HG02884 (cell line): Measurements from ENCODE around the gene MLLT10.
A peak's percentile ranks its signal among the peaks of the same experiment; 100 is the strongest.

Experiments
- ATAC-seq: cut with Tn5 transposase; IDR thresholded peaks from one replicate; pipeline ENCODE4 v1.9.1; 2021; ENCODE audit warnings: mild to moderate bottlenecking, moderate library complexity; ENCODE audit not compliant: unreplicated experiment

MLLT10 gene

DNA sequence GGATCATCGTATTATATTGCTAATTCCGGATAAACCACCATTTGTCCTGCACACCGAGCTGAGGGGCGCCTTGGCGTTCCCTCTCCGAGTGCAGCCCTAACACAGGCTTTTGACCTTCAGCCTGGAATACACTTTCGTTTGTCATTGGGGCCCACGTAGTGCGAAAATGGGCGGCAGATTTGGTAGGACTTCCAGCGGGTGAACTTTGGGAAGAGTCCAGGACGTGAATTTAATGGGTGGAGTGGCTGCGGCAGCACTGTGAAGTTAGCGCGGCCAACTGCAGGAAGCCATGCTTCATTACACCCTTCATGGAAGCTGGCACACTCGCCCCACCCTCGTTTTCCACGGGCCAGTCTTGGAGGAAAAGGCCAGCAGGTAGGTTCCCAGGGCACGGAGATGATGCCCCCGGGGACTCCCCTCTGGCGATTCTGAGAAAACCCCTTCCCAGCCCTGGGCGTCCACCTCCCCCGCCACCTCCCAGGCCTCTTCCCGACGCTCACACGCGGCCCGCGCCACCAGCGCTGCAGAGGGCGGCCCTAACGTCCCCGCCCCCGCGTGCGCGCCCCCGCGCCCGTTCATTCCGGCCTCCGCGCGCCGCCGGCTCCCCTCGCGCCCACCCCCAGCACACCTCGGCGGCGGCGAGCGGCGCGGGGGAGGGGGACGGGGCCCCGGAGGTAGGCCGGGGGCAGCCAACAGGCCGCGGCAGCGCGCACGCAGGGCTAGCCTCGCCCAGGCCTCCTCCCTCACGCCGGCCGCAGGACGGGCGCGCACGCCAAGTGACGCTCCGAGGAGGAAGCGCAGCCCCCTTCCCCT is at the start of gene MLLT10:
TSS of gene MLLT10 (plus strand) at position 766 of the 813 bp plus-strand sequence. CDS start 413 bp downstream, outside the sequence.
- peak; percentile 76 for ATAC-seq

DNA sequence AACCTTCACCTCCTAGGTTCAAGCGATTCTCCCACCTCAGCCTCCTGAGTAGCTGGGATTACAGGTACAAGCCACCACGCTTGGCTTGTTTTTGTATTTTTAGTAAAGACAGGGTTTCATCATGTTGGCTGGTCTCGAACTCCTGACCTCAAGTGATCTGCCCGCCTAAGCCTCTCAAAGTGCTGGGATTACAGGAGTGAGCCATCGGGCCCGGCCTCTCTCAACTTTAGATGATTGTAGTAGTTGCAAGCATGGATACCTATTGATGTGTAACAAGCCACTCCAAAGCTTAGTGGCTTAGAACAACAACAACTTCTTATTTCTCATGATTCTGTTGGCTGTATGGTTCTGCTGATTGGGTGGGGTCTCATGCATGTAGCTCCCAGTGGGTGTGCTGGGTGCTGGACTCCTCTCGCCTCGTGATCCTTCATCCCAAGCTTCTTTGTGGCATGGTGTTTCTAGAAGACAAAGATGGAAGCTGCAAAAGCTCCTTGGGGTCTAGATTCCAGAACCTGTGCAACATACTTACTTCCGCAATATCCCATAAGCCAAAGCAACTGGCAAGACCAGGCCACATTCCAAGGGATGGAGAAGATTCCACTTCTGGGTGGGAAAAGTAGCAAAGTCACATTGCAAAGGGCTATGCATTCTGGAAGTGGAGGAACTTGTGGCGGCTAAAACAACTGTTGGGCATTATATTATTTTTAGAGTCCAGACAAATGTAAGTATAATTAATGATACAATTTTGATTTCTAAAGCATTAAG is 46.4 kb upstream of the MLLT10 start:
- no peak for ATAC-seq

DNA sequence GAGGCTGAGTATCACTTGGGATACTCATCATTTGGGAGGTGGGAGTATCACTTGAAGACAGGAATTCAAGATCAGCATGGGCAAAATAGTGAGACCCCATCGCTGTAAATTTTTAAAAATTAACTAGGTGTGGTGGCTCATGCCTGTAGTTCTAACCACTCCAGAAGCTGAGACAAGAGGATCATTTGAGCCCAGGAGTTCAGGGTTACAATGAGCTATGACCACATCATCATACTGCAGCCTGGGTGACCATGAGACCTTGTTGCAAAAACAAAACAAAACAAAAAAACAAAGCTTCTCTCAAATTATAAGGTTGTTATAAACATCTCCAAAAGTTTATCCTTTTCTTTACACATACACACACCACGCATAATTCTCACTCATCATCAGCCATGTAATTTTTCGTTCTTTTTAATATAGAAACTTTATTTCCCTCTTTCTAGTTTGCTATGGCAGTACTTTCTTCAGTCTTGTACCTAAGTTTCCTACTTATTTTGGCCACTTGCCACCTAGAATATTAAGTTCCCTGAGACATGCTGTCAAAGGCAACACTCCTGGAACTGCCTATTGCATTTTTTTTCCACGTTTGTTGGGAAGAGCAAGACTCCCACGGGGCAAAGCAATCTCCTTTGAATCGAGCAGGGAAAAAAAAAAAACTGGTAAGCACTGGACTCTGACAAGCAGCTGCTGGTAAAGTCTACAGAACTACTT is 45.6 kb upstream of the MLLT10 start:
- ATAC-seq = no peak

DNA sequence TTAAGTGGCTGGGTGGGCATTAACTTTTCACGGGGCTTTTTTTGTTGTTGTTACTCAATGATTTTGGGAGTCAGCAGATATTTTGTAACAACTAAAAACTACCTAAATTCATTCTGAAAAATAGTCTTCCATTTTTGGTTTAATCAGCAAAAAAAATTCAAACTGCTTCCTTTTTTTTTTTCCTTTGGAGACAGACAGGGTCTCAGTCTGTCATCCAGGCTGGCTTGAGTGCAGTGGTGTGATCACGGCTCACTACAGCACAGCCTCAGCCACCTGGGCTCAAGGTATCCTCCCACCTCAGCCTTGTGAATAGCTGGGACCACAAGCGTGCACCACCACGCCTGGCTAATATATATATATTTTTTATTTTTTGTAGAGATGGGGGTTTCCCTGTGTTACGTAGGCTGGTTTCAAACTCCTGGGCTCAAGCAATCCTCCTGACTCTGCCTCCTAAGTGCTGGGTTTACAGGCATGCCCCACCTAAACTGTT is 45.0 kb upstream of the MLLT10 start:
- peak; percentile 72 for ATAC-seq

DNA sequence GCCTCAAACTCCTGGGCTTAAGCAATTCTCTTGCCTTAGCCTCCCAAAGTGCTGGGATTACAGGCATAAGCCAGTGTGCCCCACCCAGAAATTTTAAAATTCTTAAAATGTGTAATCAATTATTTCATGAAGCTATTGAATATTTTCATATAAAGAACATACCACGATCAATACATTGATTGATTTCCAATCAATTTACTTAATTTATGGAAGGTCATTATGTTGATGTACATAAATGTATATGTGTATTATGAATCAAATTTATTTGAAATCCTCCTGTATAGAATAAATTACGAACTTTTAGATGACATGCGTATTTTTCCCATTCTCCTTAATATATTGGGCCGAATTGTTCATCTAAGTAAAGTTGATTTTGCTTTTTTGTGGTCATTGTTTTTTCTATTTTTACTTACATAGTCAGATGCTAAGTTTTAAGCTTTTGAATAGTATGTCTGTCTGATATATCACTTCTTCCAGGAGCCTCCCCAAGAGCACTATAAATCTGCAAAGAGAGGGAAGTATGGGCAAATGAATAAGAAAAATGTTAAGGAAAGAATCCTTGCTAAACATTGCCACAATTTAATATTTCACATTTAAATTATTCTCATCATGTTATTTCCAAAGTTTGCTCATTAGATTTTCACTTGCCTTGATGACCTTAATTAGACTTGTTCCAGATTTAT is 43.9 kb upstream of the MLLT10 start:
- no peak for ATAC-seq

DNA sequence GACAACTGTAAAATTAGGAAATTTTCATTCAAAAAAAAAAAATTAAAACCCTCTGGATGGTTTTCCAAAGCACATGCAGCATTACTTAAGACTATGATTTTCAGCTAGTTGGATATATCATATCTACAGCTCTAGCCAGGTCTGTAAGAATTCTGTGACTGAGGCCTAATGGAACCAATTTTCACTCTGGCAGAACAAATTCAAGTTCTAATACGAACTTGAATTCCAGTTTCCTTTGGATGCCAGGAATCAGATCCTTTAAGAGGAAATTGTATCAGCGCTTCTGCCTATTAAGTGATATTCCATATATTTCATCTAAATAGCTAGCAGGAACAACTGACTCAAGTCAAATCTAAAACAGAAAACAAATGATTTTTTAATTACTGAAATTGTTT is 43.3 kb upstream of the MLLT10 start:
- no peak for ATAC-seq

DNA sequence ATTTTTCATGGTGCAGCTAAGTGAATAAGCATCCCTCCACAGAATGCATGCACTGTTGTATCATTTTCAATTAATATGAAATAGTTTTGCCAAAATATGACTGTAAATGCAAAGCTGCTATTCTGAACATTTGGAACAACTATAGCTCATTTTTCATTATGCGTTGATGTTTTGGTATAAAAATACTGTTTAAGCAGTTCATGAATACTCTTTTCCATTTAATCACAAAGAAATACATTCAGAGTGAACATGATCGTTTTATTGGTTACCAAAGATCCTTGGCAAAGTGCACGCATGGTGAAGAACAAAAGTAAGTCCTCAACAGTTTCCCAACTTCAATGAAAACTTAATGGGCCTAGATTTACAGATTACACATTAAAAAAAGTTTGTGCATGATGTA is 41.6 kb upstream of the MLLT10 start:
- ATAC-seq = no peak

DNA sequence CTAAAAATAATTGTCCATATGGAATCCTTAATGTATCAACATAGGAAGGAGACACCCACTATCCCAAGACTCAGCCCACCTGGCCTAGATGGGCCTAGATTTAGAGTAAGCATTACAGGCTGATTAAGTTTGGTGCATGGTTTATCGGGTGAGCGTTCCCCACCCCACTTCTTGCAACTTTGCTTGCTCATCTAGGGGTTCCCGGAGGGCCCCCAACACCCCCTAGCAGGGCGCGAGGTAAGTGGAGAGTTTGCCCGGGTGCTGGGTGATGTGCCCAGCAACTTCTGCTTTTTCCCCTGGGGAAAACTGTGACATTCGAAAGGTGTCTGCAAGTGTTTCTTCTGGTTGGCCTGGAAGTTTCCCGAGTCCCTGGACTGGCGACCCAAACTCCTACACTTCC is 40.2 kb upstream of the MLLT10 start:
- ATAC-seq = no peak

DNA sequence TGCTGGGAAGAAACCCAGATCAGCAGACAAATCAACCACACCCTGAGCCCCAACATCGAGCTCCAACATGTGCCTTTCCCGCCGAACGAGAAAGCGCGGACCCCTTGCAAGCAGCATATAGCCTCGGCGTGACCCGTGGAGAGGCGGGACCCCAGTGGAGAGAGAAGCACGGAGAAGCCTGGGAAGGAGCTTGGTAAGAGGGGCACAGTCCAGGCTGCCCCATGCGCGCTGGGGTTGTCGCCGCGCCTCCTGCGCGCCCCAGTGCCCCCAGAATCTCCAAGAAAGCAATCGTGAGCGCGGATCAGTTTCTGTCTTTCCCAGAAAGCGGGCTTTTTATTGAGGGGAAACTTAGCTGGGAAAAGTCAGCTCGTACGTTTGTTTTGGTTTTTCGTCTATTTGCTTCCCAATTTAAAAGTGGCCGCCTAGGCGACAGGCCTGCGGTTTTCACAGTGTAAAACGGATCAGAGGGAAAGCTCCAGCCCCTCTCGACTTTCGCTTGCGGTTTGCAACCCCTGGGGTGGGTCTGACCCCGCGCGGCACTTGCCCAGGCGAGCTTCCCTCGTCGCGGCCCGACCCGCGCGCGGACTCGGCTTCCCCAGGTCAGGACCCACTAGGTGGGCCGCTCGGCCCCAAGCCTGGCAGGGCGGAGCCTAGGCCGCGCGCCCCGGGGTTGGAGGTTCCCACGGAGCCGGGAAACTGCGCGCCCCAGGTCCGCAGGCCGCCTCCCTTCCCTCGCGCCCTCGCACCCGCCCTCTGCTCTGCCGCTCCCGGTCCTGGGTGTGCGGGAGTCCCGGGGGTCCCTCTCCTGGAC is 39.6 kb upstream of the MLLT10 start:
- ATAC-seq = no peak

DNA sequence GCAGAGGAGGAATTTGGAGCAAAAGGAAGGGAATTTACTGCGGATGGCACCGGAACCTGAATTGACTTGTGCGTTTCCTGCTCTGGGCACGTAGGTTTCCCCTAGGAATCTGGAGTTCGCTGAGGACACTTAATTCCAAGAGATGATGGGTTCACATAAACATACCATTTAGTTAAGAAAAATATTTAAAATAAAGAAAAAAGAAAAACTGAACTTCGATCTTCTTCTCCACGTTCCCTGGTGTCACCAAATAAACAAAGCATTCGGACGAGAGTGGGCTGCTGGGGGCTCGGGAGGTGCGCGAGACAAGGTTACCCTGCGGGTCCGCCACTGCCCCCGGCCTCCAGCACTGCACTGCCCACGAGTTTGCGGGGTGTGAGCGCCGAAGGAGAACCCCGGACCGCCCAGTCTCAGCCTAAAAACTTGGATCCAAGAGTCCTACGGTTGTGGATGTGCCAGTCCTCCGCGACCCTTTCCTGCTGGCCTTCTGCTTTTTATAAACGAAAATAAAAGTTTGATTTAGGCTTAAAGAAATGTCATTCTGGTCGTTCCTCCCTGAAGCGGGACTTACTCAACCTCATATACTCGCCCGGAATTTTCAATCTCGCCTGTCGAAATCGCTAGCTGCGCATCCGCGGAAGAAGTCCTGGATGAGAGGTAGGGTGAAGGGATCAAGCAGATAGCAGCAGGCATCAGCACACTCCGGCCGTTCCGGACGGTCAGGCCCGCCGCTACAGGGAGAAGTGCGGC is 38.9 kb upstream of the MLLT10 start:
- ATAC-seq = no peak

DNA sequence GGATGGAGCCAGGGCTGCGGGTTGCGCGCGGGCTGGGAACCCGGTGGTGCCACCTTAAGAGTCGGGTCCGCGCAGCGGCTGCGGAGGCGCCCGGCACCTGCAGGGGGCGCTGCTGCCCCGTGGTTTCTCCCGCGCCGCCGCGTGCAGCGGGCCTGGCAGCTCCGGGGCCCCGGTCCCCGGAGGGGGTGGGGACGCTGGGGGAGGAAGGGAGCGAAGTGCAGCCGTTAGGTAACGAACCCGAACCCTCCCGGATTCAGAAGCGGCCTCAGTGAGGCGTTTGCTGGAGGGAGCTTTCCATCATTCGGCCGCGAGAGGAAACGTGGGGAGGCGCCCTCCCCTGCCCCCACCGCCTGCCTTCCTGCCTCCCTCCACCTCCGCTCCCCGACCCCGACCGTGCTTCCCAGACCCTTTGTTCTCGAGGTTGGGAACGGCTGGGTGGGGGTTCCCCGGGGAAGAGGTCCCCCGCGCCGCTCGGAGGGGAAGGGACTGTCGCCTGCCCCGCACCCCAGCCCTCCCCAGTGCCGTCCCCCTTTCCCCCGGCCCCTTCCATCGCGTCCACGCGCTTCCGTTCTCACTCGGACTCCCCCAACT is 38.2 kb upstream of the MLLT10 start:
- peak; percentile 62 for ATAC-seq

DNA sequence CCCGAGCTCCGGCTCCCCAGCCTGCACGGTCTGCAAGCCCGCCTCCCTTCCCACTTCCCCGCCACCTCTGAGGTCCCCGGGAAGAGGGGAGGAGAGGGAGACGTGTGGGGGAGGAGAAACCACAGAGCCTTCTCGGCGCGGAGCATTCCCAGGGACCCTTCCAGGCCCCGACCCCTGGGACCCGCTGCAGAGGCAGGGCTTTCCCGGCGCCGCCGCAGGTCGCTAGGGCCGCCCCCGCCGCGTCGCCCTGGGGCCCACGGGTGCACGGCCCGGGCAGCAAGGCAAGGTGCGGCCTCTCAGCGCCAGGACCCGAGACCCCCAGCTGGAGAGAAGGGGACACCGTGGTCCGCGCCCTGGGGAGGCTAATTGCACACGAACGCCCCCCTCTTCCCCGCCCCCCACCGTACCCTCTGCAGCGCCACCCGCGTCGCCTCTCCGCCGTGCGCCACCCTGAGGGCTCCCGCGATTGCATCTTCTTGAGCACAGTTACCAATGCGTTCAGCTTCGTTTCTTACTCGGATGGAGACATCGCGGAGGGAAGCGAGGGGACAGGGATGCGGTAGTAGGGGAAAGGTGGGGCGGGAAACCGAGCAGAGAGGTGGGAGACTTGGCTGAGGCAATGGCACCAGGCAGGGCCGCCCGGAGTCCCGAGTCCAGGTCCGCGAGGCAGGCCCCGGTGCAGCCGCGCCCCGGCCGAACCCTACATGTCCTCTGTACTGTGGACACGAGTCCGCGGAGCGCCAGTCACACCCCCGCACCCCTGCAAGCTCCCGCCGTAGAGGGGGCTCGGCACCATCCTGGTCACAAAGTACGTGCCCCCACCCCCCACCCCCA is 37.5 kb upstream of the MLLT10 start:
- peak; percentile 36 for ATAC-seq

DNA sequence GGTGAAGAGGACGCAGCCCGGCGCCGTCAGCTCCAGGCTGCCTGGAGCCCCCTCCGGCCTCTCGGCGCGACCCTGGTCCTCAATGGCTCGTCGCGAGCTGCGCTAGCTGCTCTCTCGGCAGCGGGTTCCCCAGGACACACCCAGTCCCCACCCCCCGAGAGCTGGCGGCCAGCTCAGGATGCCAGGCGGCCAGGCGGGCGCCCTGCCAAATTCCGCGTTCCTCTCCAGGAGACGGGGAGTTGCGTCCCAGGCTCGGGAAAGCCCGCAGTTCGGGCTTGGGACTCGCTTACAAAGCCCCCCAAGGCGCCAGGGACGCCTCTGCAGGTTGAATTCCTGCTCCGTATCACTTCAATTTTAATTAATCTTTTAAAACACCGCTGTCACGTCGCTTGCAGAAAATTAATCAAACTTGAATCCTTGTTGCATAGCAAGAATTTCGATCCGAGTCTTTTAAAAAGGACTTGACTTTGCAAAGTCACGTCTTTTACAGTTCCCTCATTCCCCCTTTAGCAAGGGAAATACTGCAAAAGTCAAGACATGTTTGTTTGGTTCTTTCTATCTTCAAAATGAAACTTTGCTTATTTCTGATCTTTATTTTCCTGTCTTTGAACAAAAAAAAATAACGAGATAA is 36.7 kb upstream of the MLLT10 start:
- ATAC-seq = no peak

DNA sequence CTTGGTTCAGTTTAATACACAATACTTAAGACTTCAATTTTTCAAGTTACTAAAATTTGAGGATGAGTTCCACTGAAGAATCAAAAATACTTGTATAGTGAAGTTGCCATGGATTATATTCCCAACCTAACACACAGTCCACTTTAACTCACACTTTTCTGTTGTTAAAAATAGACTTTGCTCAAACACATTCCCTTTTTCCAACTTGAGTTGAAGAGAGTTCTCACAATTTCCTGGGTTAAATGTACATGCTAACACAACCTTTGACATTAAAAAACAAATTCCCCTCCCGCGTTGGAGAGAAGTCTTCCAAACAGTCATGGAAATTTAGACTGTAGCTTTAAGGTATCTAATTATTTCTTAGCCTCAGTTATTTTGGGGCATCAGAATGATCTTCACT is 35.7 kb upstream of the MLLT10 start:
- no peak for ATAC-seq

DNA sequence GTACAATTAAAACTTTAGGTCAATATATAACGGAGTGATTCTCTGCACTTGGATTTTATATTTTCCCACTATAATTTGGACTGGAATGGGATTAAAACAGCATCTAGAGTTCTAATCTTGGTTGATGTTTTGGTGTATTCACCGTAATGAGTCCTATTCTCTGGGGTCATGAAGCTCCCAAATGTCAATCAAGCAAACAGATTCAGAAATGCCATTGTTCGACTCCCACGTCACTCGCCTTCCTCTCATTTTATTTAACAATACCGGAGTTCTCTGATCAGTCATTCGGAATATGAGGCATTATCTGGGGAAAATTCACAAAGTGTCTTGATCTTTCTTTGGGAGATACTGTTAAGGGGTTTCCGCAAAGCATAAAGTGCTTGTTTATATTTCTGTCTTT is 35.0 kb upstream of the MLLT10 start:
- ATAC-seq = no peak

DNA sequence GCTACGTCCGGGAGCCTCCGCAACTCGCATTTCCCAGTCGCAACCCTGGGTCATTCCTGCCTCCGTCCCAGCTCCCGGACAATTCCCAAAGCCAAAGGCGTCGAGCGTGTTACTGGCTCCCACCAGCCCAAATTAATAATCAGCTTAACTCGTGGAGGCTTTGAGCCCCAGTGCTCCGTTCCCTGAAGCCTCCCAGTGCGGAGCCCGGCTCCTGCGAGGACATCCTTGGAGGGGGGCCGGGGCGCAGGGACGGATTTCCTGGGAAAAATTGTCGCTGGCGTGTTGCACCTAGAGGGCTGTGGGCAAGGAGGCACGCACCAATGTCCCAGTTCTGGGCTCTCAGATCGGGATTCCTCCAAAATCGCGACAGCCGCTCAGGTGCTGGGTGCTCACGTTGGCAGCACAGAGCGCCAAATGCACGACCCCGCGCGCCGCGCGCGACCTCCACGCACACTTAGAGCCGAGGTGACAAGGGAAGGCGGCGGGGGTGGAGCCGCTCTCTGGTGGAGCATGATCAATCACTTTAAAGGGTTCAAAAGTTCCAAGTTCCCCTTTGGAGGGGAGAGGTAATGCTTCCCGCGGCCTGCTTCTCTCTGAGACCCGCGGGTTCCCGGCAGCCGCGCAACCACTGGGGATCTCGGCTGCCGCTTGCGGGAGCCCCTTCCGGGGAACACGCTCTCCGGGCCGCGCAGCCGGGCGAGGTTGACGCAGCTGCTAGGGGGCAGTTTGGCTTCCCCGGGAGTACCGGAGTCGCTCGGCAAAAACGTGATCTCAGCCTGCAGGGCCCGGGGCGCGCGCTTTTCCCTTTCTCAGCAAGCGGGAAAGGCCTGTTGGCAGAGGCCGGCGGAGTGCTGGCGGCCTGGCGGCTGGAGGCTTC is 34.1 kb upstream of the MLLT10 start:
- ATAC-seq = no peak

DNA sequence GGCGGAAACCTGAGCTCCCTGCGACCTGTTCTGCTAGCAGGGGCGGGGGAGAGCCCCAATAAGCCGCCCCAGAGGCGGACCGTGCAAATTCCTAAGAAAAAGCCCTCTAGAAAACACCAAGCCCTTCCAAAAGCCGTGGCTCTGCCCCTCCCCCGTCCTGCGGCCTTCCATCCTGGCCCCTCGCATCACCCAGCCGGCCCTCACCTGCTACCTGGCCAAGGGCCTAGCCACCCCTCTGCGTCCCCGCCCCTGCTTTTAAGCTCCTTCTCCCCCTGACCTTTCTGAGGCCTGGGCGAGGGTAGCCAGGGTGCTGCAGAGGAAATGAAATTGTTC is 33.5 kb upstream of the MLLT10 start:
- no peak for ATAC-seq
